ENCODE data around the gene ANKRD2. TPM values are rescaled to one million over a fixed set of nuclear protein-coding genes. Genes with fewer than 3 reads are reported as not detected.
A peak's percentile ranks its signal among the peaks of the same experiment; 100 is the strongest.

ANKRD2 gene
- total RNA-seq, 1 donor from 2014 or later = 0.35 TPM

- Histone ChIP-seq H3K4me1 (no peaks in the 10 kb centered on the region), H3K36me3 (no peaks in the 10 kb centered on the region), H3K4me3 (no peak overlapping the region), H3K9me3 (no peaks in the 10 kb centered on the region), H3K27ac (no peak overlapping the region), H3K27me3 (ENCODE audit: low read depth) (no peaks in the 10 kb centered on the region)
- intact Hi-C loops (cut with DNase I) = no loop called here
- ATAC-seq (no peak), DNase-seq (no peak)
- TF ChIP-seq, protein P1, sequence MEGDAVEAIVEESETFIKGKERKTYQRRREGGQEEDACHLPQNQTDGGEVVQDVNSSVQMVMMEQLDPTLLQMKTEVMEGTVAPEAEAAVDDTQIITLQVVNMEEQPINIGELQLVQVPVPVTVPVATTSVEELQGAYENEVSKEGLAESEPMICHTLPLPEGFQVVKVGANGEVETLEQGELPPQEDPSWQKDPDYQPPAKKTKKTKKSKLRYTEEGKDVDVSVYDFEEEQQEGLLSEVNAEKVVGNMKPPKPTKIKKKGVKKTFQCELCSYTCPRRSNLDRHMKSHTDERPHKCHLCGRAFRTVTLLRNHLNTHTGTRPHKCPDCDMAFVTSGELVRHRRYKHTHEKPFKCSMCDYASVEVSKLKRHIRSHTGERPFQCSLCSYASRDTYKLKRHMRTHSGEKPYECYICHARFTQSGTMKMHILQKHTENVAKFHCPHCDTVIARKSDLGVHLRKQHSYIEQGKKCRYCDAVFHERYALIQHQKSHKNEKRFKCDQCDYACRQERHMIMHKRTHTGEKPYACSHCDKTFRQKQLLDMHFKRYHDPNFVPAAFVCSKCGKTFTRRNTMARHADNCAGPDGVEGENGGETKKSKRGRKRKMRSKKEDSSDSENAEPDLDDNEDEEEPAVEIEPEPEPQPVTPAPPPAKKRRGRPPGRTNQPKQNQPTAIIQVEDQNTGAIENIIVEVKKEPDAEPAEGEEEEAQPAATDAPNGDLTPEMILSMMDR (IDR thresholded peaks at IDR 0.05) = no peak
These were observed 9.6 kb downstream of the ANKRD2 start for GRCh38 chr10:97582169-97582568.

DNA sequence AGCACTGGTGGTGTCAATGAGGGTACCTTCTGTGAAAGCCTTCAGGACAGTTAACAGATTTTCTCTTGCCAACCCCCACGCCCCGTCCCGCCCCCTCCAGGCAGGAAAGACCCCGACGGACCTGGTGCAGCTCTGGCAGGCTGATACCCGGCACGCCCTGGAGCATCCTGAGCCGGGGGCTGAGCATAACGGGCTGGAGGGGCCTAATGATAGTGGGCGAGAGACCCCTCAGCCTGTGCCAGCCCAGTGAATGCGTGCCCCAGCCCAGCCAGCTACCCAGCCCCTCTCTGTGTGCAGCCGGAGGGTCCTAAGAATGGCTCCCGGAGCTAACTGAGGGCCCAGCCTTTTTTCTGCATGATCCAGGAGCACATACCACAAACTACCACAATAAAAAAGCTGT, 10.9 kb downstream of the ANKRD2 start:
- H3K27ac ChIP-seq = no peak overlapping the region
- intact Hi-C loops (cut with DNase I) = no loop called here
- no peaks in the 10 kb centered on the region for H3K9me3 ChIP-seq
- TF ChIP-seq, protein P1 (IDR thresholded peaks at IDR 0.05) = no peak
- no peaks in the 10 kb centered on the region for H3K4me1 ChIP-seq
- DNase-seq (no peak), ATAC-seq (peak in 1 of 2 donors; percentile 6)
- H3K27me3 ChIP-seq (ENCODE audit: low read depth) = no peaks in the 10 kb centered on the region
- no peak overlapping the region for H3K4me3 ChIP-seq
- H3K36me3 ChIP-seq = no peaks in the 10 kb centered on the region

DNA sequence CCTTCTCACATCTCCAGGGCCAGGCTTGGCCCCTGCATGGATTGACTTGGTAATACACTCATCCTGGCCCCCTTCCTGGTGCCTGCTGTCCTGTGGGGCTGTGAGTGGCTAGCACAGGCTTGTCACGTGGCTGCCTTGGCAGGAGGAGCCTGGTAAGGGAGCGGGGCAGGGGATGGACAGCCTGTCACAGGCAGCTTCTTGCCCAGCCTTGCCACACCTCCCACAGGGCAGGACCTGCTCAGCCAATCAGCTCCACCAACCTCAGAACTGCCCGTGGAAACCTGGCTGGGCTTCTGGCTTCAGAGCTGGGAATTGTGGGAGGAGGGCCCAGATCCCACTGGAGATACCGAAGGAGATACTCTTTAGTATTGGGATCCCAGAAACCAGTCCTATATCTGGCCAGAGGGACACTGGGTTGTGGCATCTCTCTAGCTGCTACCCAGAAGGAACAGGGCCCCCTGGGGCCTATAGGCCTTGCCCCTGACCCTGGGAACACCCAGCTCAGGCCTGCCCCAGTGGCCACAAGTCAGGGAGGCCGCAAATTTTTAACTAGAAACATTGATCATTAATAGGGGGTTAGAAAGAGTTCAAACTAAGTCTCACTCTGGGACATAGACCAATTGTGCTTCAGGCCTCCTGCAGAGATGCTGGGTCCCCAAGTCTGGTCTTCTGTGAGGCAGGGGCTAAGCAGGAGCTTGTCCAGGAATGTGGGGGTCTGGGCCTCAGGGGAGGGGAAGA, 11.7 kb downstream of the ANKRD2 start, which contains the start of gene HOGA1:
HOGA1 (plus strand) TSS at position 330 of the 738 bp plus-strand sequence; CDS start at position 645, 315 bp downstream.
- Histone ChIP-seq H3K4me1 (no peaks in the 10 kb centered on the region), H3K27ac (no peak within 1 kb of the TSS), H3K36me3 (no peaks in the 10 kb centered on the region), H3K9me3 (no peaks in the 10 kb centered on the region), H3K27me3 (ENCODE audit: low read depth) (no peaks in the 10 kb centered on the region), H3K4me3 (no peak within 1 kb of the TSS)
- DNase-seq (peak; percentile 64), ATAC-seq (peak; percentile 73 to 85)
- intact Hi-C loops (cut with DNase I) = no loop called here
- TF ChIP-seq, protein P1 (IDR thresholded peaks at IDR 0.05) = no peak

GRCh38 chr10:97584798-97585438, 12.3 kb downstream of the ANKRD2 start:
- intact Hi-C loops (cut with DNase I) = no loop called here
- no peaks in the 10 kb centered on the region for H3K4me1 ChIP-seq
- no peaks in the 10 kb centered on the region for H3K9me3 ChIP-seq
- no peak overlapping the region for H3K27ac ChIP-seq
- H3K27me3 ChIP-seq (ENCODE audit: low read depth) = no peaks in the 10 kb centered on the region
- no peak for DNase-seq
- no peak for ATAC-seq
- TF ChIP-seq, protein P1 (IDR thresholded peaks at IDR 0.05) = no peak
- no peaks in the 10 kb centered on the region for H3K36me3 ChIP-seq
- no peak overlapping the region for H3K4me3 ChIP-seq

GRCh38 chr10:97585439-97585811, 12.8 kb downstream of the ANKRD2 start:
- ATAC-seq (no peak), DNase-seq (no peak)
- intact Hi-C loops (cut with DNase I) = no loop called here
- Histone ChIP-seq H3K9me3 (no peaks in the 10 kb centered on the region), H3K27me3 (ENCODE audit: low read depth) (no peaks in the 10 kb centered on the region), H3K4me1 (no peaks in the 10 kb centered on the region), H3K36me3 (no peaks in the 10 kb centered on the region), H3K4me3 (no peak overlapping the region), H3K27ac (no peak overlapping the region)
- TF ChIP-seq, protein P1 (IDR thresholded peaks at IDR 0.05) = no peak
